Trophoblast cell (in vitro differentiated cells and primary cell): Measurements from ENCODE around the gene BCO1.

Source experiments
- DNase-seq, 2 donors: peaks; one replicate each; pipeline ENCODE4 v3.0.0-alpha.2; 2016
- H2AFZ ChIP-seq: 2 replicates; pipeline ENCODE4 v1.6.1; 2013; ENCODE audit warnings: low read length, moderate library complexity, mild to moderate bottlenecking; ENCODE audit not compliant: insufficient read depth, poor library complexity
- H2AK5ac ChIP-seq: 2 replicates; pipeline ENCODE4 v1.6.1; 2013; ENCODE audit warnings: mild to moderate bottlenecking, low read length
- H2BK120ac ChIP-seq: 2 replicates; pipeline ENCODE4 v1.6.1; 2013; ENCODE audit warnings: low read length, mild to moderate bottlenecking, moderate library complexity; ENCODE audit not compliant: insufficient read depth, poor library complexity
- H2BK12ac ChIP-seq: 2 replicates; pipeline ENCODE4 v1.6.1; 2013; ENCODE audit warnings: mild to moderate bottlenecking, low read length, moderate library complexity
- H2BK5ac ChIP-seq: 2 replicates; pipeline ENCODE4 v1.6.1; 2013; ENCODE audit warnings: low read length, low read depth, moderate library complexity, mild to moderate bottlenecking; ENCODE audit not compliant: poor library complexity
- H3K14ac ChIP-seq: 2 replicates; pipeline ENCODE4 v1.6.1; 2013; ENCODE audit warnings: mild to moderate bottlenecking, low read length
- H3K18ac ChIP-seq: 2 replicates; pipeline ENCODE4 v1.6.1; 2013; ENCODE audit warnings: mild to moderate bottlenecking, low read length
- H3K23ac ChIP-seq: 2 replicates; pipeline ENCODE4 v1.6.1; 2013; ENCODE audit warnings: low read length
- H3K27ac ChIP-seq: 2 replicates; pipeline ENCODE4 v1.5.1; 2013; ENCODE audit warnings: low read depth, mild to moderate bottlenecking, inconsistent platforms, low read length, moderate library complexity
- H3K27me3 ChIP-seq: 2 replicates; pipeline ENCODE4 v1.6.1; 2013; ENCODE audit warnings: inconsistent platforms, mild to moderate bottlenecking, low read length, moderate library complexity; ENCODE audit not compliant: insufficient read depth
- H3K36me3 ChIP-seq, 2 experiments: 1 replicate in 1 of 2; 2 replicates in 1 of 2; pipeline ENCODE4 v1.6.1; 2013; ENCODE audit warnings: low read length in 2 of 2, mild to moderate bottlenecking in 2 of 2, moderate library complexity in 1 of 2; ENCODE audit not compliant: insufficient read depth in 2 of 2, control insufficient read depth in 1 of 2
- H3K4ac ChIP-seq: 2 replicates; pipeline ENCODE4 v1.6.1; 2013; ENCODE audit warnings: low read depth, mild to moderate bottlenecking, low read length, moderate library complexity
- H3K4me1 ChIP-seq, 2 experiments: 1 replicate in 1 of 2; 2 replicates in 1 of 2; pipeline ENCODE4 v1.6.1; 2013; ENCODE audit warnings: low read length in 2 of 2, mild to moderate bottlenecking in 2 of 2, moderate library complexity in 1 of 2; ENCODE audit not compliant: insufficient read depth in 2 of 2, control insufficient read depth in 1 of 2
- H3K4me2 ChIP-seq: 2 replicates; pipeline ENCODE4 v1.6.1; 2013; ENCODE audit warnings: inconsistent platforms, mild to moderate bottlenecking, low read length, moderate library complexity
- H3K4me3 ChIP-seq: 2 replicates; pipeline ENCODE4 v1.5.1; 2013; ENCODE audit warnings: mild to moderate bottlenecking, low read depth, low read length, inconsistent platforms
- H3K79me1 ChIP-seq: one replicate; pipeline ENCODE4 v1.6.1; 2013; ENCODE audit warnings: low read length
- H3K79me2 ChIP-seq: 2 replicates; pipeline ENCODE4 v1.6.1; 2013; ENCODE audit warnings: low read length, mild to moderate bottlenecking; ENCODE audit not compliant: control insufficient read depth, insufficient read depth, poor library complexity
- H3K9ac ChIP-seq: 2 replicates; pipeline ENCODE4 v1.6.1; 2013; ENCODE audit warnings: mild to moderate bottlenecking, low read length
- H3K9me3 ChIP-seq: 2 replicates; pipeline ENCODE4 v1.6.1; 2013; ENCODE audit warnings: low read depth, mild to moderate bottlenecking, control low read depth, inconsistent platforms, low read length; ENCODE audit not compliant: insufficient read depth
- H4K12ac ChIP-seq: 2 replicates; pipeline ENCODE4 v1.6.1; 2013; ENCODE audit warnings: low read depth, mild to moderate bottlenecking, low read length, moderate library complexity
- H4K8ac ChIP-seq: 2 replicates; pipeline ENCODE4 v1.6.1; 2013; ENCODE audit warnings: low read depth, mild to moderate bottlenecking, low read length, moderate library complexity
- H4K91ac ChIP-seq: one replicate; pipeline ENCODE4 v1.6.1; 2013; ENCODE audit warnings: low read depth, mild to moderate bottlenecking, low read length, moderate library complexity
- WGBS: extraction: QIAGEN DNeasy Blood & Tissue Kit; methylation state at CpG from one replicate; pipeline ENCODE4 v1.1.7; 2013; ENCODE audit warnings: missing lambda C conversion rate; ENCODE audit not compliant: insufficient read length, insufficient coverage; ENCODE audit errors: extremely low coverage; 5-methylcytosine and 5-hydroxymethylcytosine counted together

BCO1 gene

DNA sequence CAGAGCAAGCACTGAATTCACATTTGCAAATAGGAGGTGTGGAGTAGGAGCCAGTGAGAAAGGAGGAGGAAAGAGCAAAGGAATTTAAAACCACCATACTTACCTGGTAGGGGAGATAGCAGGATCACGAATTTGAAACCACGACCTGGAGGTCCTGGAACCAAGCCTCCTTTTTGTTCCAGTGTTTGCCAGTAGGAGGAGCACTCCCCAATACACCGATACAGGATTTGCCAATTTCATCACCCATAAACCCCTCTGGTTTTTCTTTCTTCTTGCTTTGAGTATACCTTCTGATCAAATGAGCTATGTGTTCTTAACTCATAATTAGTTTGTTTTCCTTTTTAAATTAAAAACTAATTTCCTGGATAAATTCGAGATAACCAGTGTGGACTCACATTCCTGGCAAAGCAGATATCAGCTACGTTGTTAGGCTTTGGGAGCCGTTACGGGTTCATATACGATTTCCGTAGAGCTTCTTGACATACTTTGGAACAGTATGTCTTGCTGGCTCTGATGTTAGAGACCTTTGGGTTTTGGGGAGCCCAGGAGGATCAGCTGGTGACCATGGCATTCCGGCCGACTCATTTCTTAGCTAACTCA, 22.7 kb downstream of the BCO1 start:
- H3K18ac ChIP-seq = no peak overlapping the region

DNA sequence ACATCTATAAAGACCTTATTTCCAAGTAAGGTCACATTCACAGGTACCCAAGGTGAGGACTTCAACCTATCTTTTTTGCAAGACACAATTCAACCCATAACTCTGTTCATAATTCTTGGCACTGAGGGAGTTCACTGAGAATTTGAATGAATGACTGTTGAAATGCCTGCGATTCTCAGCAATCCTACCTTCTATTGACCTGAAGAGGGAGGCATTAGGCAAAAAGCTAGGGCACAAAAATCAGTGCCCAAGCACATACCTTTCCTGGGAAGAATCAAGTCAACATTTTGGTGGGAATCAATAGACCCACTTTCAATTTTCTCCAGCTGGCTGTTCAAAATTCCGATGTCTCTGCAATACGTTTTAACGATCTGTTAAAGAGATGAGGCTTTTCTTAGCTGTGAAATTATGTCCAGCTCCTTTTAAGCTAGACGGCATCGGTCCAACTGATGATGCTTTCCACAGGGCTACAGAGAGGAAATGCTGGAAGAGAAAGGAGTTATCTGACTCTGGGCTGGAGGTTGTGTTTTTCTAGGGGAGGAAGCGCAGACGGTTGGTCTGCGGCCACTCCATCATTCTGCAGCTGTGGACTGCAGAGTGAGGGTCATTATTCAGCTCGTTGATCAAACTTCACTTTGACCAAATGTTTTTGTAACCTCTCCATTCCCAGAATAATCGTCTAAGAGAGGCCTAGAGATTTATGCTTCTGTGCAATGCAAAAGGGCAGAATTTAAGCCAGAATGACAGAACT, 25.2 kb downstream of the BCO1 start:
- H2BK5ac ChIP-seq = no peak overlapping the region
- H3K79me2 ChIP-seq = no peaks in the 10 kb centered on the region
- no peak overlapping the region for H2AFZ ChIP-seq
- H3K27ac ChIP-seq = no peak overlapping the region
- no peak overlapping the region for H3K9ac ChIP-seq
- no peak overlapping the region for H2BK12ac ChIP-seq
- DNase-seq = peak in 1 of 2 donors; percentile 35
- H3K36me3 ChIP-seq = no peaks in the 10 kb centered on the region
- peaks cover 5% of the 10 kb centered on the region for H3K9me3 ChIP-seq
- no peaks in the 10 kb centered on the region for H3K4me1 ChIP-seq
- no peak overlapping the region for H3K4ac ChIP-seq
- no peak overlapping the region for H2BK120ac ChIP-seq
- H3K18ac ChIP-seq = no peak overlapping the region
- no peak overlapping the region for H4K8ac ChIP-seq
- H3K14ac ChIP-seq = no peak overlapping the region
- H3K27me3 ChIP-seq = no peaks in the 10 kb centered on the region
- no CpG with 5 or more reads among the region's 11 CpGs for WGBS
- H4K91ac ChIP-seq = no peak overlapping the region
- H3K79me1 ChIP-seq = no peaks in the 10 kb centered on the region
- H3K4me2 ChIP-seq = no peak overlapping the region
- no peak overlapping the region for H2AK5ac ChIP-seq
- no peak overlapping the region for H3K4me3 ChIP-seq
- H3K23ac ChIP-seq = no peak overlapping the region
- H4K12ac ChIP-seq = no peak overlapping the region

More for the DNA sequence above, 22.7 kb downstream of the BCO1 start:
- no peak overlapping the region for H3K4me2 ChIP-seq
- H4K91ac ChIP-seq = no peak overlapping the region
- no peak overlapping the region for H3K4me3 ChIP-seq
- no peaks in the 10 kb centered on the region for H3K79me2 ChIP-seq
- no peak overlapping the region for H3K27ac ChIP-seq
- no peak overlapping the region for H3K4ac ChIP-seq
- peaks cover 5% of the 10 kb centered on the region for H3K9me3 ChIP-seq
- no peak overlapping the region for H4K8ac ChIP-seq
- H3K23ac ChIP-seq = no peak overlapping the region
- no peak overlapping the region for H2BK12ac ChIP-seq
- H3K36me3 ChIP-seq = no peaks in the 10 kb centered on the region
- H2AK5ac ChIP-seq = no peak overlapping the region
- WGBS = no CpG with 5 or more reads among the region's 11 CpGs
- no peak overlapping the region for H2AFZ ChIP-seq
- no peak overlapping the region for H3K14ac ChIP-seq
- H3K27me3 ChIP-seq = no peaks in the 10 kb centered on the region
- H4K12ac ChIP-seq = no peak overlapping the region
- no peak overlapping the region for H2BK120ac ChIP-seq
- H2BK5ac ChIP-seq = no peak overlapping the region
- no peaks in the 10 kb centered on the region for H3K4me1 ChIP-seq
- no peaks in the 10 kb centered on the region for H3K79me1 ChIP-seq
- no peak overlapping the region for H3K9ac ChIP-seq
- peak in 1 of 2 donors; percentile 67 for DNase-seq

DNA sequence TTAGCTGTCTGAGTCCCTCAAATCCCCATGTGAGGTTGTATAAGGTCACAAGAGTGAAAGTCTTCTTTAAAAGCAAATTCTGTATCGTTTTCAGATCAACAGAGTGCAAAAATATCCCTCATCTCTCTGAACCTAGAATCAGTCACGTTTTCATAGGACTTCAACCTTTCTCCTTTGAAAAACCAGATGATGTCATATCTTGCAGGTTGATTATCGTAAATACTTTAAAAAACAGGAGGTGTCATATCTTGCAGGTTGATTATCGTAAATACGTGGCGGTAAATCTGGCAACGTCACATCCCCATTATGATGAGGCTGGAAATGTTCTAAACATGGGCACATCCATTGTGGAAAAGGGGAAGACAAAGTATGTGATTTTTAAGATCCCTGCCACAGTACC, 25.9 kb downstream of the BCO1 start:
- DNase-seq = no peak
- H3K4me3 ChIP-seq = no peak overlapping the region
- H2AFZ ChIP-seq = no peak overlapping the region
- no peaks in the 10 kb centered on the region for H3K79me1 ChIP-seq
- no peak overlapping the region for H3K4me2 ChIP-seq
- no peak overlapping the region for H4K8ac ChIP-seq
- H3K23ac ChIP-seq = no peak overlapping the region
- H3K27ac ChIP-seq = no peak overlapping the region
- H3K14ac ChIP-seq = no peak overlapping the region
- no peak overlapping the region for H4K91ac ChIP-seq
- H3K4me1 ChIP-seq = no peaks in the 10 kb centered on the region
- H3K18ac ChIP-seq = no peak overlapping the region
- H2AK5ac ChIP-seq = no peak overlapping the region
- H3K9me3 ChIP-seq = peaks cover 5% of the 10 kb centered on the region
- no peak overlapping the region for H2BK12ac ChIP-seq
- H3K9ac ChIP-seq = no peak overlapping the region
- no peak overlapping the region for H2BK120ac ChIP-seq
- H3K36me3 ChIP-seq = no peaks in the 10 kb centered on the region
- H2BK5ac ChIP-seq = no peak overlapping the region
- H3K27me3 ChIP-seq = no peaks in the 10 kb centered on the region
- no peaks in the 10 kb centered on the region for H3K79me2 ChIP-seq
- H3K4ac ChIP-seq = no peak overlapping the region
- WGBS = no CpG with 5 or more reads among the region's 7 CpGs
- no peak overlapping the region for H4K12ac ChIP-seq

DNA sequence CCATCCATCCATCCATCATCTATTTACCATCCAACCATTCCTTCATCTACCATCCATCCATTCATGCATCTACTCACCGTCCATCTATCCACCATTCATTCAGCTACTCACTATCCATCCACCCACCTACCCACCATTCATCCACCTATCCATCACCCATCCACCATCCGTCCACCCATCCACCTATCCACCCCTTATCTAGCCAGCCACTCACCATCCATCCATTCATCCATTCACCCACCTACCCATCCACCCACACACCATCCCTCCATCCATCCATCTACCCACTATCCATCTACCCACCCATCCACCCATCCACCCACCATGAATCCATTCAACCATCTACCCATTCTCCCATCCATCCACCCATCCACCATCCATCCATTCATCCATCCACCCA, 26.6 kb downstream of the BCO1 start:
- Histone ChIP-seq H3K23ac (no peak overlapping the region), H3K79me1 (no peaks in the 10 kb centered on the region), H3K9ac (no peak overlapping the region), H4K12ac (no peak overlapping the region), H2AK5ac (no peak overlapping the region), H3K27me3 (no peaks in the 10 kb centered on the region), H2BK5ac (no peak overlapping the region), H3K18ac (no peak overlapping the region), H3K4me1 (no peaks in the 10 kb centered on the region), H3K9me3 (peaks cover 5% of the 10 kb centered on the region), H2BK120ac (no peak overlapping the region), H3K79me2 (no peaks in the 10 kb centered on the region), H2BK12ac (no peak overlapping the region), H3K36me3 (no peaks in the 10 kb centered on the region), H3K4me2 (no peak overlapping the region), H3K14ac (no peak overlapping the region), H4K8ac (no peak overlapping the region), H2AFZ (no peak overlapping the region), H3K4ac (no peak overlapping the region), H4K91ac (no peak overlapping the region), H3K27ac (no peak overlapping the region), H3K4me3 (no peak overlapping the region)
- 100% methylated on average over 2 of the region's 2 CpGs for WGBS
- DNase-seq = no peak
